Bronchial epithelial cell (primary cell): ENCODE results near the gene GLIS1. TPM values are rescaled to one million over a fixed set of nuclear protein-coding genes. Genes with fewer than 3 reads are reported as not detected.

Experiments used
- DNase-seq: peaks from one replicate; pipeline ENCODE4 v3.0.0-alpha.2; 2010; ENCODE audit warnings: low read depth
- FAIRE-seq: peaks from 2 replicates; lab custom pipeline; 2011; peaks lifted over from hg19 to GRCh38; lab: Jason Lieb, UNC
- H3K27me3 ChIP-seq: 2 replicates; pipeline ENCODE4 v1.5.1; 2011; ENCODE audit warnings: low read length; ENCODE audit not compliant: control insufficient read depth, insufficient read depth
- H3K36me3 ChIP-seq: 2 replicates; pipeline ENCODE4 v1.5.1; 2011; ENCODE audit warnings: low read length; ENCODE audit not compliant: control insufficient read depth, insufficient read depth
- H3K4me3 ChIP-seq: 2 replicates; pipeline ENCODE4 v1.5.1; 2011; ENCODE audit warnings: mild to moderate bottlenecking, low read depth, low read length, control low read depth
- total RNA-seq: library from RNA; depleted of rRNA; stranded (reverse); fragments of >200 nt; gene quantifications from 2 replicates; pipeline ENCODE4 v1.2.1, GENCODE V29; 2014
- TF ChIP-seq, protein P1 (sequence below): IDR thresholded peaks from 2 replicates; pipeline ENCODE4 v1.5.1; 2011; ENCODE audit warnings: mild to moderate bottlenecking, moderate library complexity, low read length, control low read depth, inconsistent platforms; ENCODE audit not compliant: insufficient read depth, severe bottlenecking

GLIS1 gene
- total RNA-seq, 1 donor from 2014 or later, result under 0.01 TPM

DNA sequence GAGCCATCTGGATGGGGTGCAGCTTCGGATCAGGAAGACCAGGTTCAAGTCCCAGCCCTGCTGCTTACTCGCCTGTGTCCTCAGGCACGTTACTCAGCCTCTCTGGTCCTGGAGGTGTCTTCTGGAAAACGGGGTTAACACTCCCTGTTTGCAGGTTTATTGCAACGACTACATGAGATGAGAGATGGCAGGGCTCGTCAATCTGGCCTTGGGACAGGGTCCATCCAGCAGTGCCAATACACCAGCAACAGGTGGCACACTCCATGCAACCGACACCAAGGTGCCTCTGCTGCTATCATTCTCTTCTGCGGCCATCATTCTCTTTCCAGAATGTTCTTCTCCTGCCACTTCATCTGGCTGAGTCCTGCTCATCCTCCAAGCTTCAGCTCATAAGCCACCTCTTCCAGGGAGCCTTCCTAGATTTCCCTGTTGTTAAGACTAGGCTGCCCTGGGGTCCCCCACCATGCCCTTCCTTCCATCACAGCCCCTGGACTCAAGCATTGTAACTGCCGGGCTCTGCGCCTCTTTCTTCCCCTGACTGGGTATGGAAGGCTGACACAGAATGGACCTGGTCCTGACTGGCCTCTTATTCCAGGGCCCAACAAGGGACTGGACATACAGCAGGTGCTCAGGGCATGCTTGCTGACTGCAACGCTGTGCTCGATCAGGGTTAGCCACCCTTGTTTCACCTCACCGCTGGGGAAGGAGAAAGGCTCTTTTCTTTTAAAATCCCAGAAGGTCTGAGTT lies 192.4 kb downstream of the GLIS1 start:
- peak; percentile 58 for FAIRE-seq
- TF ChIP-seq, protein P1, sequence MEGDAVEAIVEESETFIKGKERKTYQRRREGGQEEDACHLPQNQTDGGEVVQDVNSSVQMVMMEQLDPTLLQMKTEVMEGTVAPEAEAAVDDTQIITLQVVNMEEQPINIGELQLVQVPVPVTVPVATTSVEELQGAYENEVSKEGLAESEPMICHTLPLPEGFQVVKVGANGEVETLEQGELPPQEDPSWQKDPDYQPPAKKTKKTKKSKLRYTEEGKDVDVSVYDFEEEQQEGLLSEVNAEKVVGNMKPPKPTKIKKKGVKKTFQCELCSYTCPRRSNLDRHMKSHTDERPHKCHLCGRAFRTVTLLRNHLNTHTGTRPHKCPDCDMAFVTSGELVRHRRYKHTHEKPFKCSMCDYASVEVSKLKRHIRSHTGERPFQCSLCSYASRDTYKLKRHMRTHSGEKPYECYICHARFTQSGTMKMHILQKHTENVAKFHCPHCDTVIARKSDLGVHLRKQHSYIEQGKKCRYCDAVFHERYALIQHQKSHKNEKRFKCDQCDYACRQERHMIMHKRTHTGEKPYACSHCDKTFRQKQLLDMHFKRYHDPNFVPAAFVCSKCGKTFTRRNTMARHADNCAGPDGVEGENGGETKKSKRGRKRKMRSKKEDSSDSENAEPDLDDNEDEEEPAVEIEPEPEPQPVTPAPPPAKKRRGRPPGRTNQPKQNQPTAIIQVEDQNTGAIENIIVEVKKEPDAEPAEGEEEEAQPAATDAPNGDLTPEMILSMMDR, result no peak
- DNase-seq, result no peak
- H3K4me3 ChIP-seq, result no peak overlapping the region
- H3K27me3 ChIP-seq, result peaks cover 2% of the 10 kb centered on the region
- H3K36me3 ChIP-seq, result no peaks in the 10 kb centered on the region

DNA sequence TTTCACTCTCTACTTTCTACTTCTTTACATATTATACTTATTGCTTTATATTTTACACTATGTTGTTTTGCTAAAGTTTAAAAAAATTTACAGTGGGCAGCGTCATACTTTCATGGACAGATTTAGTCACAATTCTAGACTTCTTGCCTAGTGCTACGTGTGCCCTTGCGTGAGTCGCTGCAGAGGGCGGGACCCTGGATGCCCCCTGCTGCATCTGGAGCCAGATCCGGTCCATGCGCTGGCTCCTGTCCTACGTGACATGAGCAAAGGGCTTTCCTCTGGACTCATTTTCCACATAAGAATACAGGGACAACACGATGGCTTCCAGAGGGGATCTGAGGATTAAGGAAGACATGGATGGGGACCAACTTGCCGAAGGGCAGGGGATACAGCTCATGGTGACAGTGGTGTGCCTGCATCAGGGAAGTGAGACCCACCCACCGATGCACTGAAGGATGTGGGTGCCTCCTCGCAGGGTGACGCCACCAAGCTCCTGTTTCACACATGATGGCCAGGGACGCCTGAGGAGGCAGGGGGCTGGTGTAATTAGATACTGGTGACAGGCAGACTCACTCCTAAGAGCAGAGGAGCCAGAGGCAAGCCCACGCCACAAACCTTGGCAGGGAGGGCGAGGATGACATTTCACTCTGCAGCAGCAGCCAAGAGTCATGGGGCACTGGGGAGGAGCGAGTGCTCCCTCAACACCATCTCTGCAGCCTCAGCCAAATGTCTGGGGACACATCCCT lies 193.1 kb downstream of the GLIS1 start:
- no peak overlapping the region for H3K4me3 ChIP-seq
- DNase-seq (no peak), FAIRE-seq (no peak)
- TF ChIP-seq, protein P1, result no peak
- H3K27me3 ChIP-seq, result peaks cover 2% of the 10 kb centered on the region
- H3K36me3 ChIP-seq, result no peaks in the 10 kb centered on the region

DNA sequence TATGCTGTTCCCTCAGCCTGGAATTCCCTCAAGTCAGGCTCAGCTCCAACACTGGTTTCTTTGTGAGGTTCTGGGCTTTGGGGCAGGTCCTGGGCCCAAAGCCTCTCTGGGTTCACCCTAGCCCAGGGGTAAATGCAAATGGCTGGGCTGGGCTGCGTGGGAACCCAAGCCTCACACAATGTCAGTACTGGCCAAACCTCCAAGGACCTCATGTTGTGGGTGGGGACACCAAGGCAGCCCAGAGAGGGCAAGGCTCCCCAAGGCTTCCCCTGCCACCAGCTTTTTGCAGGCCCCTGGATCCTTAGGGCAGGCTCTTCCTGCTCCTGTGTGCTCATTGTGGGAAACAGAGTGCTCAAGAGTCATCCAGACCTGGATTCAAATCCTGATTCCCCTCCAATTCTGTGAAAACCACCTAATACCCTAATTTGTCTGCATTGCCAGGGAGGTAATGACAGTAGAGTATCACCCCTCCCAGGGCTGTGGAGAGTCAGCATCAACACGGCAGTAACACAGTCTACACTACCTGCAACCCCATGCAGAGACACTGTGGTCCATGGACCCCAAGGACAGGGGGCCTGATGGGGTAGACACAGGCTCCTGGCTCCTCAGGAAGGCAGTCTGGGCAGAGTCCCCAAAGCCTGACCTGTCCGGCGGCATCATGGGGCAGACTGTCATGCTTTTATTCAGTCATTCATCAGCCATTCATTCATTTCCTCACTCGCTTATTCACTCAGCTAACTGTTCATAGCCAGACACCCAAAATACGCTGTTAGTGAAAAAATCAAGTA lies 194.0 kb downstream of the GLIS1 start:
- Histone ChIP-seq H3K36me3 (no peaks in the 10 kb centered on the region), H3K27me3 (peaks cover 2% of the 10 kb centered on the region), H3K4me3 (no peak overlapping the region)
- TF ChIP-seq, protein P1, result no peak
- no peak for DNase-seq
- no peak for FAIRE-seq

DNA sequence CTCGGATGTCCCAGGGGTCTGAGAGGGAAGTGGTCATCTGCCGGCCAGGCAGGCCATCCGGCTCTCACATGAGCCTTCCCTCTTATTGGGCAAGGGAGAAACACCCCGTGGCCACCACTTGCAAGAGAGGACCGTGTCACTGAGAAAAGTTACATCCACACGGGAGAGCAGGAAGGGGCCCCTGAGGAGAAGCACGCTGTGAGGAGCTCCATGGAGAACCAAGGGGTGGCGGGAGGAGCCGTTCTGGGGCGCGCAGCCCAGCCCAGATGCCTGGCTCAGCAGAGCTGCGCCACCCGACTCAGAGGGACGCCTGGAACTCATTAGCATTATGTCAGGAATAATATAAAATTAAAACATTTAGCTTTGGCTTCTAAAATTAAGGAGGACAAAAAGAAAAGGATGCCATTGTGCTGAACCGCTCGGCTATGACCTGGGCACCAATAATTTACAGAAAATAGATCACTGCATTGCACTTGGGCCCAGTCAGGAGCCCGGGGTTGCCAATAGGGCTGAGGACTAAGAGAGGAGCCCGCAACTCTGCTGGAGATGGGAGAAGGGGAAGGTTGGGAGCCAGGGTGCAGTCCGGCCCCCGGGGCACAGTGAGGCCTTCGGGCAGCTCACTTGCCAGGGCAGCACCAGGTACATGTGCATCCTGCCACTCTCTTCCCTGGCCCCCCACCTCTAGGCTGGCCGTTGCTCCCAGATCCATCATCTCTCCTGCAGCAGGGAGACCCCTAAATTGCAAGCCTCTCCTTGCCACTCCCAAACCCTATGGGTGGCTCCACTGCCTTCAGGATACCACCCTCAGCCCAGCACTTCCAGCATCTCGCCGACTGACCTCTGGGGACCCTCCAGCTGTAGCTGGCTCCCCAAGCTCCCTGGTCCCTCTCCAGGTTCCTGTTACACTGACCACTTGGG lies 194.9 kb downstream of the GLIS1 start:
- DNase-seq (no peak), FAIRE-seq (no peak)
- no peak overlapping the region for H3K4me3 ChIP-seq
- H3K36me3 ChIP-seq, result no peaks in the 10 kb centered on the region
- peaks cover 2% of the 10 kb centered on the region for H3K27me3 ChIP-seq
- TF ChIP-seq, protein P1, result no peak

DNA sequence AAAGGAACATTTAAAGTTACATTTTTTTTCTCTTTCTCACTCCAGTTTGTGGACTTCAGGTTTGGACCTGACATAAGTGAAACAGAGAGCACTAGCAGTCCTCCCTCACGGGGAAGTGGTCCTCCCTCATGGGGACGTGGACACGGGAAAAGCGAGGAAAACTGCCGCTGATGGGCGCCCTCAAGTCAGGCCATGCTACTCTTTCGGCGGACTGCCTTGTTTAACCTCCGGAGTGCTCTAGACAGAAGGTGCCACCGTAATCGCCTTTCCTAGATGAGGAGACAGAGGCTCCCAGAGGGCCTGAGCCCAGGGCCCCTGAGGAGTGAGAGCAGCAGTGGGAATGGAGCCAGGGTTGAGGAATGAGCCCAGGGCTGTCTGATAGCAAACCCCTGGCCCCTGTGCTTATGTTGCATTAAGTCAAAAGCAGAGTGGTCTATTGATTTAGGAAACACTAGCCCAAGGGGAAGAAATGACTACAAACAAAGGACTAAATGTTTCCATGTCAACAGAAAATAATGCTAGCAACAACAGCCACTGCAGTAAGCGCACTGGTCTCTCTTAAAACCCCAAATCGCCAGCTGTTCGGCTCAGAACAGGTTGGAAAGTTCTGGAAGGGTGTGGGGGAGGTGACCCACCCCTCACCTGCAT lies 195.7 kb downstream of the GLIS1 start:
- H3K4me3 ChIP-seq, result no peak overlapping the region
- no peaks in the 10 kb centered on the region for H3K36me3 ChIP-seq
- TF ChIP-seq, protein P1, result no peak
- H3K27me3 ChIP-seq, result no peaks in the 10 kb centered on the region
- FAIRE-seq (no peak), DNase-seq (no peak)
